ENCODE measurements around the gene RDH12. TPM values are rescaled to one million over a fixed set of nuclear protein-coding genes. Genes with fewer than 3 reads are reported as not detected.

Gene RDH12
- total and polyA plus RNA-seq, 2 donors (not counting 3 experiments of a cell fraction or from before 2014, with no cell fraction given), result not detected

- ChIA-PET CTCF (interaction anchor here (0.9 to 15.5 kb wide), 6 partner anchors 41 to 137 kb away, joined by 3 to 437 read pairs (median 6); partner anchors contain the start of gene ARG2), POLR2A (interaction anchor here (1.5 kb wide), 1 partner anchor 64 kb away, joined by 3 read pairs; the partner anchor contains the start of gene PIGH)
- no TSS peak for BruUV-seq (replicated peaks)
- H3K36me3 ChIP-seq (ENCODE audit: control insufficient read depth in 2 of 2, extremely low read depth in 1 of 2, insufficient read depth in 2 of 2, low read length in 2 of 2), result peaks cover 0 to 2% of the 10 kb centered on the region in 2 experiments
- no peaks in the 10 kb centered on the region for H3K9me3 ChIP-seq (replicated peaks; ENCODE audit: control insufficient read depth, insufficient read depth, low read length)
- TF ChIP-seq POLR2A (IDR thresholded peaks at IDR 0.05; ENCODE audit: low read depth, low read length), result no peak
- H3K9ac ChIP-seq (replicated peaks; ENCODE audit: extremely low read depth, insufficient read depth, low read length), result no peak overlapping the region
- no peak overlapping the region for H2AFZ ChIP-seq (ENCODE audit: low read depth, low read length)
- H3K9me1 ChIP-seq (replicated peaks; ENCODE audit: control insufficient read depth, extremely low read depth, insufficient read depth, low read length), result no peaks in the 10 kb centered on the region
- H3K4me2 ChIP-seq (ENCODE audit: insufficient read depth, low read length), result no peak overlapping the region
- no peaks in the 10 kb centered on the region for H3K4me1 ChIP-seq (ENCODE audit: control insufficient read depth, extremely low read depth, insufficient read depth, low read length)
- no peaks in the 10 kb centered on the region for H3K27me3 ChIP-seq (ENCODE audit: control insufficient read depth in 2 of 2, insufficient read depth in 2 of 2, low read length in 2 of 2)
- no peak overlapping the region for H3K27ac ChIP-seq (ENCODE audit: insufficient read depth, low read depth, low read length)
- dilution Hi-C loops (cut with MboI; ENCODE audit: extremely low pct_ligation_motif_present, low sequenced_read_pairs) (no loop called here), intact Hi-C loops (cut with micrococcal nuclease) (no loop called here)
- H3K4me3 ChIP-seq (replicated peaks in 1 of 3; ENCODE audit: insufficient read depth in 1 of 3, low read depth in 1 of 3, low read length in 3 of 3), result no peak overlapping the region
- peaks cover 4% of the 10 kb centered on the region for H4K20me1 ChIP-seq (replicated peaks; ENCODE audit: control insufficient read depth, extremely low read depth, insufficient read depth, low read length)
- no peak for DNase-seq (ENCODE audit: low read depth, low spot score)
- no peak for FAIRE-seq
- peaks cover 31% of the 10 kb centered on the region for H3K79me2 ChIP-seq (ENCODE audit: control insufficient read depth, insufficient read depth, low read length)
Observed at GRCh38 chr14:67663633-67664032, 38.1 kb upstream of the RDH12 start.

DNA sequence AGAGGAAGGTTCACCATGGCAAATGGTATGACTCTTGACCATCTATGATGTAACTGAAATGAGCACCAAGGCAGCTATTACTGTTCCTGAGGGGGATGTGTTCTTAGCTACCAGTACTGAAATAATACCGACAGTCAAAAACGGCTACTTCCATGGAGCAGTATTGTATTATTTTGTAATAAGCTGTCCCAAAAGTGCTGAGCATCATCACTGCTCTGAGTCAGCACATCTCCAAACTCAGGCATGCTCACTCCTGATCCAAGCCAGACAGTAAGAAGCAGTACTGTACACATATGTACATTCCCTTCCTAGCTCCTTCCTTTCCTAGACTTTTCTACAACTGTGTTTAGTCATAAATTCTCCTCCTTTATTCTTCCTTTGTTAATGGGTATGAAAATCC, 35.8 kb upstream of the RDH12 start:
- Histone ChIP-seq H3K4me2 (ENCODE audit: insufficient read depth, low read length) (no peak overlapping the region), H2AFZ (ENCODE audit: low read depth, low read length) (no peak overlapping the region), H4K20me1 (replicated peaks; ENCODE audit: control insufficient read depth, extremely low read depth, insufficient read depth, low read length) (peaks cover 4% of the 10 kb centered on the region), H3K4me1 (ENCODE audit: control insufficient read depth, extremely low read depth, insufficient read depth, low read length) (no peaks in the 10 kb centered on the region), H3K27me3 (ENCODE audit: control insufficient read depth in 2 of 2, insufficient read depth in 2 of 2, low read length in 2 of 2) (no peaks in the 10 kb centered on the region), H3K9me3 (replicated peaks; ENCODE audit: control insufficient read depth, insufficient read depth, low read length) (no peaks in the 10 kb centered on the region), H3K4me3 (replicated peaks in 1 of 3; ENCODE audit: insufficient read depth in 1 of 3, low read depth in 1 of 3, low read length in 3 of 3) (no peak overlapping the region), H3K27ac (ENCODE audit: insufficient read depth, low read depth, low read length) (no peak overlapping the region), H3K79me2 (ENCODE audit: control insufficient read depth, insufficient read depth, low read length) (peaks cover 43% of the 10 kb centered on the region), H3K9me1 (replicated peaks; ENCODE audit: control insufficient read depth, extremely low read depth, insufficient read depth, low read length) (no peaks in the 10 kb centered on the region), H3K9ac (replicated peaks; ENCODE audit: extremely low read depth, insufficient read depth, low read length) (no peak overlapping the region), H3K36me3 (ENCODE audit: control insufficient read depth in 2 of 2, extremely low read depth in 1 of 2, insufficient read depth in 2 of 2, low read length in 2 of 2) (no peaks in the 10 kb centered on the region)
- TF ChIP-seq POLR2AphosphoS5 (IDR thresholded peaks at IDR 0.05; ENCODE audit: insufficient read depth, low read depth, low read length) (no peak), GATA2 (IDR thresholded peaks at IDR 0.05; ENCODE audit: insufficient read depth, insufficient read length, low read depth, low read length) (no peak), MYC (IDR thresholded peaks at IDR 0.05; ENCODE audit: low read depth, low read length) (no peak), POLR2A (IDR thresholded peaks at IDR 0.05; ENCODE audit: low read depth, low read length) (no peak), CTCF (IDR thresholded peaks at IDR 0.05; ENCODE audit: extremely low read depth in 1 of 2, insufficient read depth in 1 of 2, low read depth in 1 of 2, low read length in 2 of 2) (no peak), EZH2 (IDR thresholded peaks at IDR 0.05; ENCODE audit: borderline replicate concordance, low read depth, low read length, severe bottlenecking) (no peak), MAX (IDR thresholded peaks at IDR 0.05; ENCODE audit: insufficient read depth, insufficient read length) (no peak), JUN (IDR thresholded peaks at IDR 0.05; ENCODE audit: borderline replicate concordance, insufficient read depth, insufficient read length, low read depth) (no peak), FOS (IDR thresholded peaks at IDR 0.05; ENCODE audit: borderline replicate concordance, insufficient read depth, low read length) (no peak)
- intact Hi-C loops (cut with micrococcal nuclease) (loop anchor here (2.0 kb wide), 1 partner anchor 139 kb away; no protein-coding TSS in a partner anchor), dilution Hi-C loops (cut with MboI; ENCODE audit: extremely low pct_ligation_motif_present, low sequenced_read_pairs) (no loop called here)
- ChIA-PET CTCF (interaction anchor here (0.8 to 15.5 kb wide), 8 partner anchors 36 to 239 kb away, joined by 3 to 437 read pairs (median 46); partner anchors contain the start of genes ARG2, PIGH and RDH12), POLR2A (no interaction called here)
- DNase-seq (ENCODE audit: low read depth, low spot score), result no peak
- no peak for FAIRE-seq
- BruUV-seq (replicated peaks), result no TSS peak
